Endometrial microvascular endothelial cells (primary cell): ENCODE data around the gene SLC4A7. TPM values are rescaled to one million over a fixed set of nuclear protein-coding genes. Genes with fewer than 3 reads are reported as not detected.
"Not testable (repeated sequence)": the region's sequence is repeated elsewhere in the genome, so short reads cannot be mapped to it uniquely, and the experiment has no call there.

Experiments used
- in situ Hi-C: cut with HindIII; loops from 2 replicates; pipeline ENCODE4 v1.10.0; 2017; ENCODE audit warnings: low sequenced_read_pairs, low pct_unique_long_range_greater_than_20kb; ENCODE audit errors: inconsistent ontology term
- total RNA-seq: library from RNA; depleted of rRNA; stranded (reverse); fragments of >200 nt; gene quantifications from one replicate; pipeline ENCODE4 v1.2.3, GENCODE V29; 2015; ENCODE audit errors: inconsistent ontology term

SLC4A7 gene
- total RNA-seq, 1 donor from 2014 or later, result 21.8 TPM

- in situ Hi-C loops, result no loop called here
Measured at GRCh38 chr3:27345045-27345444, 139.1 kb downstream of the SLC4A7 start.

DNA sequence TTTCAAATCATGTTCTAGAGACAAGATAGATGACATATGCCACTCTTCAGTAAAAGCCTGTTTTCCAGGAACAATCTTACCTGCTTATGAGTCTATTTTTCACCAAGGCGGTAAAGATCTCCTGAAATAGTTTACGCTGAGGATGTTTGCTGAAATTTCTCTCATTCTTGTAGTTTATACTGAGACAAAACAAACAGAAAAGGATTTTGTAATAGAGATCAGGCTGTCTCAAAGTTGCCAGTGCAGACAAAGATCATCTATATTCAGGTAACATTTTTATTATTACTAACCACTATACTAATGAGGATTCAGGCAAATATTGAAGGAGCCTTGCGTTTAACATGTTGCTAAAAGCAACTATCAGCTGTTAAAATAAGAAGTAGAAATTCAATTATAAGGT, 140.0 kb downstream of the SLC4A7 start:
- in situ Hi-C loops, result no loop called here

GRCh38 chr3:27342267-27342666, 141.9 kb downstream of the SLC4A7 start:
- in situ Hi-C loops, result no loop called here

GRCh38 chr3:27340534-27340933, 143.7 kb downstream of the SLC4A7 start:
- in situ Hi-C loops, result no loop called here

GRCh38 chr3:27335571-27335970, 148.6 kb downstream of the SLC4A7 start:
- in situ Hi-C loops, result no loop called here

- in situ Hi-C loops, result no loop called here
Measured at GRCh38 chr3:27333843-27334242, 150.3 kb downstream of the SLC4A7 start.

- in situ Hi-C loops, result not testable (repeated sequence)
Measured at GRCh38 chr3:27328982-27329762, 155.0 kb downstream of the SLC4A7 start.

GRCh38 chr3:27326629-27327545, 157.3 kb downstream of the SLC4A7 start:
- in situ Hi-C loops, result no loop called here

DNA sequence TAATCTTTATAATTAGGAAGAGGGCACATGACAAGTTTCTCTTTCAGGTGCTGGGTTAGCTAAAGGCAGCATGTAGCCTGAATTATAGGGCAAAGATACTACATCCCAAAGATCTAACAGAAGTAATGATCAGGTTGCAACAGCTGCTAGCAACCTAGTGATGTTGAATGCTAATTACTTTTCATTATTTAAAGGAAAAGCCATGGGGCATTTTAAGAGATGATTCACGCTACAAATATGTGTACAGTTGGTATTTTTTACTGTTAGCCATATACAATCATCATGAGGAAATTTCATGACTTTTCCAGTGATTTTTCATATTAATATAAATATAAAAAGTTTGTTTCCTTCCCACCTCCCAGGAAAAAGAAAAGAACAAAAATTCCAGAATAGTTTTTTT, 158.0 kb downstream of the SLC4A7 start:
- in situ Hi-C loops, result no loop called here

- in situ Hi-C loops, result no loop called here
Measured at GRCh38 chr3:27325419-27325818, 158.8 kb downstream of the SLC4A7 start.

DNA sequence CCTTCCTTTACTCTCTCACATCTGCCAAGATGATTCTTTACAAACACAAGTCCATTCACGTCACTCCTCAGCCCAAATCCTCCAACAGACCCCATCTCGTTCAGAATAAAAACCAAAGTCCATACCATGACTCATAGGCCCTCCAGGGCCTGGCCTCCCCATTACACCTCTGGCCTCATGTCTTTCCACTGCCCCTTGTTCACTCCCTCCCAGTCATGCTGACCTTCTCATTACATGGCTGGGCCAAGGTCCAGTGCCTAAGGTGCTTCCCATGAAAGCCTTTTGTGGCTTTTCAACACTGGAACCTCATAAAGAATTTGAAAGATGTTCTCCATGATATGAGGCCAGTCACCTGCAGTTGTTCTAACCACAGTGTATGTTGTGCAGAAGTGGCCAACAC, 159.5 kb downstream of the SLC4A7 start:
- in situ Hi-C loops, result no loop called here

DNA sequence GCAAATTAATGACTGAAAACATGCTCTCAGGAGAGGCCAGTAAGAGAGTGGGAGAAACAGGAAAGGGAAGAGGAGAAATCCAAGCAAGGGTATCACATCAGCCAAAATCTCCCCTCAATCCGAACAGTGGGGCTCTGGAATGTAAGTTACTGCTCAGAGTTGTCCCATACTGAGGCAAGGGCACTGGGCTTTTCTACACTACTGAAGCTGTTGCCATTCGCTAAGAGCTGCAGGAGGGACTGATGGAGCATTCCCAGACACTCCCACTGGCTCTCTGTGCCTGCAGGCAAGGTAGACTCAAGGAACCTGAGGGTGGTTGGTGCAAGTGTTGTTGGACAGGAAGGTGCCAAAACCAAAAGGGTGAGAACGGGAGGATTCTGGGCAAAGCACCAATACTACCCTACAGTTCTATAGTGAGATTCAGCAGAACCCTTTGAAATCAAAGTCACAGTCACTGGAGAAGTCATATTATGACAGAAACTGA, 161.1 kb downstream of the SLC4A7 start:
- in situ Hi-C loops, result no loop called here

Other genes with a start within 250 kb of the SLC4A7 start
- gene NEK10, start 115.0 kb downstream of the SLC4A7 start, total RNA-seq, result 0.28 TPM
- gene EOMES, start 237.9 kb upstream of the SLC4A7 start, total RNA-seq, result not detected